Posterior vena cava (tissue), 2 donors: ENCODE data around the gene SEC14L5. TPM values are rescaled to one million over a fixed set of nuclear protein-coding genes. Genes with fewer than 3 reads are reported as not detected.
A peak's percentile ranks its signal among the peaks of the same experiment; 100 is the strongest.
"Not testable (repeated sequence)": the region's sequence is repeated elsewhere in the genome, so short reads cannot be mapped to it uniquely, and the experiment has no call there.

Source experiments
- DNase-seq: peaks from one replicate; pipeline ENCODE4 v3.0.0-alpha.2; 2020; ENCODE audit warnings: low spot score
- intact Hi-C, 2 donors: fragments of 100-400 bp; cut with DNase I; formaldehyde crosslinking; loops; one replicate each; pipeline versions ENCODE4 v1.14.1 to v1.14.2; 2022 to 2023
- total RNA-seq, 2 donors: library from RNA; stranded (reverse); fragmentation: NEBNext Ultra II Directional; extraction: Animal tissue kit (Norgen Biotek cat#: 25700); gene quantifications; one replicate each; pipeline ENCODE4 v1.2.1, GENCODE V29; 2021
- donor health status: DM: yes; HTN: yes; CAD: no.
- donor health status: DM: yes; HTN: yes; CAD: no.

The SEC14L5 gene
- total RNA-seq, 2 donors from 2014 or later, result 0.86 to 1.1 TPM

DNA sequence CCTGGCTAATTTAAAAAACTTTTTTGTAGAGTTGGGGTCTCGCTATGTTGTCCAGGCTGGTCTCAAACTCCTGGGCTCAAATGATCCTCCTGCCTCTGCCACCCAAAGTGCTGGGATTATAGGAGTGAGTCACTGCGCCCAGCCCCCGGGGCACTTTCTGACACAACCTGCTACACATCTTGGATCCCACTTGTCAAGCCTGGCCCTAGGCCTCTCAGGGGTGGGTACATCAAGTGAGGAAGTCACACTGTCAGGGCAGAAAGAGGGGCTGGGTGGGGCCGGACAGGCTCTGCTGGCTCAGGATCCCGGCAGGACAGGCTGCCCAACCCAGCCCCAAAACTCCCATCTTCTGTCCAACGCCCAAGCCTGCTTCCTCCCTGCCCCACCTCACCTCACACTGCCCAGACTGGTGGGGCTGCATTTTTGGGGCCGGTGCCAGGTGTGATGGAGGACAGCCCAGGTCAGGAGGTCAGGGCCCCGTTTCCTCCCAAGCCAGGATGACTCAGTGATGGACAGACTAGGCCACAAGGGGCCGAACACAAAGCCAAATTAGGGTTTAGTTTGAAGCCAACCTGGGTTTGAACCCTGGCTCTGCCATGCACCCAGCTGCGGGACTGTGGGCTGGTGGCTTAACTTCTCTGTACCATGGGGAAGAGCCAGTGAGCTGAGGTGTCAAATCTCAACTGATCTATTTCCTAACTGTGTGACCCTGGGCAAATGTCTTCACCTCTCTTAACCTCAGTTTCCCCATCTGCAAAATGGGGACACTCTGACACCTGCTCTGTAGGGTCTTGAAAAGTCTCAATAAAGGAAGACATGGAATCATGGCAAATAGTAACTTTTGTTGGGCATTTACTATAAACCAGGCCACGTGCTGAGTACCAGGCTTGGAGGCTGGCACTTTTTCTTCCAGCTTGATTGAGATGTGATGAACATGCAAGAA, 12.3 kb upstream of the SEC14L5 start:
- intact Hi-C loops, result loop anchor here in 1 of 2 donors (10.0 kb wide), 1 partner anchor 181 kb away; the partner anchor contains the start of gene ZNF500
- DNase-seq, result peak; percentile 88

DNA sequence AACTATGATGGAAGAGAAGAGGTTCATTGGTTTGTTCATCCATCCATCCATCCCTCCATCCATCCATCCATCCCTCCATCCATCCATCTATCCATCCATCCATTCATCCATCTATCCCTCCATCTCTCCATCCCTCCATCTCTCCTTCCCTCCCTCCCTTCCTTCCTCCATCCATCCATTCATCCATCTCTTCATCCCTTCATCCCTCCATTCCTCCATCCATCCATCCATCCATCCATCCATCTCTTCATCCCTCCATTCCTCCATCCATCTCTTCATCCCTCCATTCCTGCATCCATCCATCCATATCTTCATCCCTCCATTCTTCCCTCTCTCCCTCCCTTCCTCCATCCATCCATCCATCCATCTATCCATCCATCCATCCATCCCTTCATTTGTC, 11.2 kb upstream of the SEC14L5 start:
- DNase-seq, result no peak
- intact Hi-C loops, result loop anchor here in 1 of 2 donors (10.0 kb wide), 1 partner anchor 182 kb away; the partner anchor contains the start of gene ZNF500

DNA sequence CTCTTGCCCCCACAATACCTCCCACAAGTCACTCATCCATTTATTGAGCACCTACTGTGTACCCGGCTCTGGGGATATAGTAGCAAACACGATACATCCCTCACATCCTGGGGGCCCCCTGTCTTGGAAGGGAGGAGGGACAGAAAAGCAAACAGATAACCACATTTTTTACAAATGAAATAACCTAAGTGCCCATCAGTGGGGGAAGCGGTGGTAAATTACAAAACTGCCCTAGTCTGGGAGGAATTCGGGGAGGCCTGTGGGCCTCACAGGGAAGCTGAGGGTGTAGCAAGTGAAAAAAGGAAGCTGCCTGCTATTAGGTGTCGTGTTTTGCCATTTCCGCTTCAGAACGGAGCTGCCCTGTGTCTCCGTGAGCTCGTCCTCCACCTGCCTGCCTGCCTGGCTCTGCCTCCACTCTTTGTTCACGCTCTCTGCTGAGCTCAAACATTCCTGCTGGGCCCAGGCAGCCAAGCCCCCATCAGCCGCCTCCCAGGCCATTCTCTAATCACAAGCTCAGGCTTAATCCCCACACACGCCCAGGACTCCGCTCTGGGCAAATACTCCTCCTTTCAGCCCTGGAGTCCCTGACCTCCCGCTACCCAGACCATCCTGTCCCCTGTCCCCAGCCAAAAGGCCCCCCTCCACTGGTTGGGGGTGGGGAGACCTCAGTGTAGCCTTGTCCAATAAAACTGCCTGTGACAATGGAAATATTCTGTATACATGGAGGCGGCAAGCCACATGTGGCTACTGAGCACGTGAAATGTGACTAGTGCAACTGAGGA, 10.2 kb upstream of the SEC14L5 start:
- intact Hi-C loops, result loop anchor here in 1 of 2 donors (10.0 kb wide), 1 partner anchor 183 kb away; the partner anchor contains the start of gene ZNF500
- no peak for DNase-seq

DNA sequence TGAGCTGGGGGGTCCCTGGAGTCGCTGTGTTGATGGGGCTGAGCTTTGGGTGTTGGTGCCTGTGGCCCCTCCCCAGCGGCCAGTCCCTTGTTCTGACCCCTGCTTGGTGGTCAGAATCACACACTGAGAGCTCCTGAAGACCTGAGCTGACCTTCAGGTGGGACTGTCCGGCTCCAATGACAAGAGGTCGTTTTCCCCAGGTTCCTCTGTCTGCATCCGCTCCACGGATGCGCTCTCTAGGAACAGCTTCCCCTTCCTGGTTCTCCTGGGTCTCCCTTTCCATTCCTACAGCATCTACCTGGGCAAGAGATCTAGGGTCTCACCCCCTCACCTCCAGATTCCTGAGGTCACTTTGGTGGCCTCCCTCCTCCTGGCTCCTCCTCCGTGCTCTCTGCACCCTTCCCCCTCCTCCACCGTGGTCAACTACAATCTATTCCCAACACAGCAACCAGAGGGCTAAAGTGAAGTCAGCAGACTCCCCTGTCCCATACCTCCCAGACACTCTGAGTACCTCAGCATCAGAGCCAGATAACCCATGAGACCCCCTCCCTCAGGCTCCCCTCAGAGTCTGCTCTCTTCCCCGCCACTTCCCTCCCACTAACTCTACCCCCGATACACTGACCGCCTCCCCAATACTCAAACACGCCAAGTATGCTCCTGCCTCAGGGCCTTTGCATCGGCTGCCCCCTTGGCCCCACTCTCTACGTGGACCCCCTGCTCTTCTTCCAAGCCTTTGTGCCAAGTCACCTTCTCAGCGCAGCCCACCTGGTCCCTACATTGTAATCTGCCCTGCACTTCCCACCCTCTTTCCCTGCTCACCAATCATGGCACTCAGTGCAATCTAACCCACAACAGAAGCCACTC, 9.0 kb upstream of the SEC14L5 start:
- intact Hi-C loops, result loop anchor here in 1 of 2 donors (10.0 kb wide), 1 partner anchor 184 kb away; the partner anchor contains the start of gene ZNF500
- no peak for DNase-seq

DNA sequence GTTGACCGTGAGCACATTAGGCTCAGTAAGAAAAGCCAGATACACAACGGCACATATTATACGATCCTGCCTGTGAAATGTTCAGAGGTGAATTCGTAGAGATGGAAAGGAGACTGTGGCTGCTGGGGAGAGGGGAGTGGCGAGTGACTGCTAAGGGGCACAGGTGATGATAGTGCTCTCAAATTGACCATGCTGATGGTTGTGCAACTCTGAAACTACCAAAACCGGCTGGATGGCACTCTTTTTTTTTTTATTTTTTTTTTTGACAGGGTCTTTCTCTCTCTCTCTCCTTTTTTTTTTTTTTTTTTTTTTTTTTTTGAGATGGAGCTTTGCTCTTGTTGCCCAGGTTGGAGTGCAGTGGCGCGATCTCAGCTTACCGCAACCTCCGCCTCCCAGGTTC, 8.1 kb upstream of the SEC14L5 start:
- intact Hi-C loops, result loop anchor here in 1 of 2 donors (10.0 kb wide), 1 partner anchor 185 kb away; the partner anchor contains the start of gene ZNF500
- no peak for DNase-seq

DNA sequence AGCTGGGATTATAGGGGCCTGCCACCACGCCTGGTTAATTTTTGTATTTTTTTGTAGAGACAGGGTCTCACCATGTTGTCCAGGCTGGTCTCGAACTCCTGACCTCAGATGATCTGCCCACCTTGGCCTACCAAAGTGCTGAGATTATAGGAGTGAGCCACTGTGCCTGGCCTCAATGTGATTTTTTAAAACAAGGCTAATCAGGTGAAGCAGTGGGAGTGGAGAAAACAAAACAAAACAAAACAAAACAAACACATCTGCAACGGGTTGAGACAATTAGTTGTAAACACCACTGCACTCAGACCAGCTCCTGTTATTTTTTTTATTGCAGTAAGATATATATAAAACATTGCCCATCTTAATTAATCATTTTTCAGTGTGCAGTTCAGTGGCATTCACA, 6.5 kb upstream of the SEC14L5 start:
- intact Hi-C loops, DNase-seq: not testable (repeated sequence)

DNA sequence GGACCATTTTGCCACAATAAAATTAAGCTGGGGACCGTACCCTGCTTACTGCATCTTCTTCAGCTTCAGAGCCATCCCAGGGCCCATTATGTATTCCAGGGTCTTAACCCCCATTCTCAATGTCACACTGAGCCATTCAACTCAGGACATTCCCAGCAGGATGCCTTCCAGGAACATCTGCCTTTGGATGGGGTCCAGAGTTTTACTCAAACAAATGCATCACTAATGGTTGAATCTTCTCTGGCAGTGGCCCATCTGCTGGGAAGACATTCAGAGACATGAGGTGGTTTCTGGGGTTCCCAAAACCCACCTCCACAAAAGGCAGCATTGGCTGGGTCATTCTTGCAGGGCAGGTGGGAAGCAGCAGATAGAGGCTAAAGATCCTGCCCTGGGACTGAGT, 3.4 kb upstream of the SEC14L5 start:
- no peak for DNase-seq
- intact Hi-C loops, result loop anchor here (5.0 kb wide), 1 partner anchor 107 kb away; the partner anchor contains the start of genes GLYR1 (in 2 of the 2) and UBN1 (in 2 of the 2)

DNA sequence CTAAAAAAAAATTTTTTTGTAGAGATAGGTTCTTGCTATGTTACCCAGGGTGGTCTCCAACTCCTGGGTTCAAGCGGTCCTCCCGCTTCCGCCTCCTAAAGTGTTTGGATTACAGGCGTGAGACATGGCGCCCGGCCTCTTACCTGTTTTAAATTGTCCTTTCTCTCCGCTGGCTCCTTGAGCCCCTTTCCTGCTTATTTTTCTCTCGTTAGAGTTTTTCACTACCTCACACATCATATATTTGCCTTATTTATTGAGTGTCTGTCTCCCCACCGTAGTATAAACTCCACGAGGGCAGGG, 760 bp upstream of the SEC14L5 start:
- intact Hi-C loops, result loop anchor here (5.0 kb wide), 1 partner anchor 110 kb away; the partner anchor contains the start of genes GLYR1 (in 2 of the 2) and UBN1 (in 2 of the 2)
- DNase-seq, result no peak

DNA sequence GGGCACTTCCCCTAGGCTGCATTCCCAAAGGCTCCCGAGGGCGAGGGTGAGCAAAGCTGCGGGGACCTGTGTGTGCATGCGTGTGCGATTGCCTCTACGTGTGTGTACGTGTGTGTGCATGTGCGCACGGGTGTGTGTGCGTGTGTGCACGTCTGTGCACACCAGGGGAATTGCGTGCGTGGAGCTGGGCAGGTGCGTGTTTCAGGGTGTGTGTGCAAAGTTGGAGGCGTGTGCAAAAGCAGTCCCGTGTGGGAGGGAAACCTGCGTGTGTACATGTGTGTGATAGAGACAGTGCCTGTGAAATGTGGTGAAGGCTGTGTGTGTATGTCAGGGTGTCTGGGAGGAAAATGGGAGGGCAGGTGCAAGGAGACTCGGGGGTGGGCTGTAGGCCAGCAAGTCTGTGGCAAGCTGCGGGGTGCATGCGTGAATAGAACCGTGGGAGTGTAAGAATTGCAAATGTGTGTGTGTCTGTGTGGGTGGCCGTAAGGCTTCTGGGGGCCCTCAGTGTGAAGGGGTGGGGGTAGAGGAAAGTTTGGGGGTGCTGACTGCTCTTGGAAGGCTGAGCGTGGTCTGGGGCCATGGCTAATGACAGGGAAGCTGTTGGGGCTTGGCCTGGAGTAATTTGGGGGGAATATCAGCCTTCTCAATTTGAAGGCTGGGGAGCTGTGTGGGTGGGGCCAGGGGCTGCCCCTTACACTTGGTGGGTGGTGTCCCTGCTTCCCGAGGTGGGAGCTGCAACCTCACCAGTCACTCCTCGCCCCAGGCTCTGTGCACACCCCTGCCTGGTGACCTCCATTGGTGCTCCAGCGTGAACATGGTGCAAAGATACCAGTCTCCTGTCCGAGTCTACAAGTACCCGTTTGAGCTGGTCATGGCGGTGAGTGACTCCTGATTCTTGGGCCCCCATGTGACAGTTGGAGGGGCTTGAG, 644 bp downstream of the SEC14L5 start:
- DNase-seq, result no peak
- intact Hi-C loops, result loop anchor here (5.0 kb wide), 1 partner anchor 111 kb away; the partner anchor contains the start of genes GLYR1 (in 2 of the 2) and UBN1 (in 2 of the 2)

DNA sequence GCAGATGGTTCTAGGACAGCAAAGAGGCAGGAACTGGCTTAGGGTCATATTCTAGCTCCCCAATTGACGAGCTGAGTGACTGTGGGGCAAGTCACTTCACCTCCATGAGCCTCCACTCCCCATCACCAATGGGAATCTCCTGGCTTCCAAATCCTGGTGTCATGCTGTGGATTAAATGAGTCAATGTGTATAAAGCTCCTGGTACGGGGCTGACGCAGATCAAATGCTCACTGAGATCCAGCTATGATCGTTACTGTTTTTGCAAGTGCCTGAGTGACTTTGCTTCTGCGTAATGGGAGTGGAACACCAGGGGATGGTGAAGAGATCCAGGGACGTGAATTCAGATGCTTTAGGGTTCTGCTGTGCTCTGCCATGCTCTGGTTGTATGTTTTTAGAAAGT, 2.4 kb downstream of the SEC14L5 start:
- no peak for DNase-seq
- intact Hi-C loops, result no loop called here

DNA sequence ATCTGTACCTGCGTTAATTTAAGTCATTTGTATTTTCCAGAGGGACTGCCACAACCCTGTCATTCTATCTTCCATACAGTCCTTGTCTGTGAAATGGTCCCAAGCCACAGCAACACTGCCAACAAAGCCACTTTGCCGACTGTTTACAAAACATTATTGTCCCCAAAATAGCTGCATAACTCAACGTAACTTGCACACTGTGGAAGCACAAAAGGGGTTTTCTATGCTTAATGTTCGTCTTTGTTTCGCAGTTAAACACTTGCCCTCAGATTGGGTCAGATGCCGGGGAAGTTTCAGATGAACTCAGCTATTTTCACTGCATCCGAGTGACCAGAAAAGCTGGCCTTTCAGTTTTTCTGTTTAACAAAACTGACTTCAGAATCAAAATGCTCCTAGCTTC, 4.6 kb downstream of the SEC14L5 start:
- intact Hi-C loops, result no loop called here
- DNase-seq, result no peak

DNA sequence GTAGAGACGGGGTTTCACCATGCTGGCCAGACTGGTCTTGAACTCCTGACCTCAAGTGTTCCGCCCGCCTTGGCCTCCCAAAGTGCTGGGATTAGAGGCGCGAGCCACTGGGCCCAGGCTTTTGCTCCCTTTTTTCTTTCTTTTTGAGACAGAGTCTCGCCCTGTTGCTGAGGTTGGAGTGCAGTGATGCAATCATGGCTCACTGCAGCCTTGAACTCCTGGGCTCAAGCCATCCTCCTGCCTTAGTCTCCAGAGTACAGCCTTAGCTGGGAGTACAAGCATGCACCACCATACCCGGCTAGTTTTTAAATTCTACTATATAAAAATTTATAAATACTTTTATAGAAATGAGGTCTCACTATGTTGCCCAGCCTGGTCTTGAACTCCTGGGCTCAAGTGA, 5.4 kb downstream of the SEC14L5 start:
- DNase-seq, intact Hi-C loops: not testable (repeated sequence)

DNA sequence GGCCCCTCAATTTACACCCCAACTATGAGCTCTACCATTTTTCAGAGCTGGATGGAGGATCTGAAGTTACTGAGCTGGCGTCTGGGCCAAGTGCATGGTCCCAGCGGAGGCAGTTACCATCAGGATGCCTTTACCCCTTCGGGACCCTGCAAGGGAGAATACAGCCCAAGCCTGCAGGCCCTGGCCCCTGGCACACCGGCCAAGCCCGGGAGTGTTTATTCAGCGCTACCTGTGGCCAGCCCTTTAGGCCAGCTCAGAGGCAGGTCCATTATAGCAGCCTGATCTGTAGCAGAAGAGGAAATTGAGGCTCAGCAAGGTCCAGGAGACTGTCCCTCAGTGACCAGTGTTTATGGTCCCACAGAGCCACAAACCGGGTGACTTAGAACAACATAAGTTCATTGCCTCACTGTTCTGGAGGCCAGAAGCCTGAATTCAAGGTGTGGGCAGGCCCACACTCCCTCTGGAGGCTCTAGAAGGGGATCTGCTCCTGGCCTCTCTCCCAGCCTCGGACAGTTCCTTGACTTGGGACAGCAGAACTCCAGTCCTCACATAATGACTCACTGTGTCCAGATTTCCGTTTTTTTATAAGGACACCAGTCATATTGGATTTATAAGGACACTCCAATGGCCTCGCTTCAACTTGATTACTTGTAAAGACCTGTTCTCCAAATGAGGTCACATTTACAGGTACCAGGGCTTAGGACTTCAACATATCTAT, 8.8 kb downstream of the SEC14L5 start:
- intact Hi-C loops, result no loop called here
- DNase-seq, result peak; percentile 30

DNA sequence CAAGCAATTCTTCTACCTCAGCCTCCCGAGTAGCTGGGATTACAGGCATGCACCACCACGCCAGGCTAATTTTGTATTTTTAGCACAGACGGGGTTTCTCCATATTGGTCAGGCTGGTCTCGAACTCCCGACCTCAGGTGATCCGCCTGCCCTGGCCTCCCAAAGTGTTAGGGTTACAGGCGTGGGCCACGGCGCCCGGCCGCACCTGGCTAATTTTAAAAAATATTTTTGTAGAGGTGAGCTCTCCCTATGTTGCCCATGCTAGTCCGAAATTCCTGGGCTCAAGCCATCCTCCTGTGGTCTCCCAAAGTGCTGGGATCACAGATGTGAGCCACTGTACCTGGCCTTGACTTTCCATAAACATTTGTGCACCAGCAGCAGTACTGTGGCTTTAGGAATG, 10.1 kb downstream of the SEC14L5 start:
- intact Hi-C loops, result not testable (repeated sequence)
- DNase-seq, result peak; percentile 24

DNA sequence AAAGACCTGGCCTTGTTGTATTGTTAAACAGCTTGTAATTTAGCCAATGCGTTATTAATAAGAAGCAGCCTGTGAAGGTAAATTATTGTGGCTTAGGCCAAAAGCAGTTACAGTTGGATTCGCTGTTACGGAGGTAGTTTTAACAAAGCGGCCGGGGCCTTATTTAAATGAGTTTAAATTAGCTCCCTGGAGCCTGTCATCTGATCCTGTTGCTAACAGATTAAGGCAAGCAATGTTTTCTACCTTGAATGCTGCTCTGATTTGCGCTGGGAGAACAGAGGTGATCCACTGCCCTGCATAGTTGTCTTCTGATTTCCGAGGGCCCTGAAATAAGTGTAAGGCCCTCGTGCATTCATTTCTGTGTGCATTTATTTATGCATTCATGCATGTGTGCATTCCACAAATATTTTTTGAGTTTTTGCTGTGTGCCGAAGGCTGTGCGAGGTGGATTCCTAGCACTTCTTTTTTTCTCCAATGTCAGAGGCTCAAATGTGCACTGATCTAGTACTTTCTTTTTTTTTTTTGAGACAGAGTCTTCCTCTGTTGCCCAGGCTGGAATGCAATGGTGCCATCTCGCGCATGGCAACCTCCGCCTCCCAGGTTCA, 10.9 kb downstream of the SEC14L5 start:
- peak; percentile 16 for DNase-seq
- intact Hi-C loops, result no loop called here

DNA sequence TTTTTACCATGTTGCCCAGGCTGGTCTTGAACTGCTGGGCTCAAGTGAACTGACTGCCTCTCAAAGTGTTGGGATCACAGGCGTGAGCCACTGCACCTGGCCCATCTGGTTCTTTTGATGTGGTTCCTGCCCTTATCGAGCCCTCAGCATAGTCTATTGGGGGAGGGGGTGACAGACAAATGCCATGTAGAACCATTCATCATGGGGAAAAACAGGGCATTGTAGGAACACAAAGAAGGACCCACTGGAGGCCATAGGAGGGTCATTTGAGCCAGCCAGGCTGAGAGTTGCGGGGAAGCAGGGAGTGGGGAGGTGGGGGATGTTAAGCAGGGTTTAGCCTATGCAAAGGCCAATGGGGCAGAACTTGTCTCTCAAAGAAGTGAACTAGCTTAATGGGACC, 11.9 kb downstream of the SEC14L5 start:
- intact Hi-C loops, result no loop called here

More for the DNA sequence above, 11.9 kb downstream of the SEC14L5 start:
- DNase-seq, result peak; percentile 17
